GM18505 (cell line): ENCODE results near the gene TMEM185B.
A peak's percentile ranks its signal among the peaks of the same experiment; 100 is the strongest.

Source experiments
- ATAC-seq: cut with Tn5 transposase; IDR thresholded peaks from one replicate; pipeline ENCODE4 v1.9.1; 2021; ENCODE audit not compliant: unreplicated experiment
- POLR2A ChIP-seq: IDR thresholded peaks from 4 replicates; pipeline ENCODE4 v1.6.1; 2011; ENCODE audit warnings: borderline replicate concordance; ENCODE audit not compliant: insufficient read depth, insufficient read length; ENCODE audit errors: extremely low read depth

The TMEM185B gene

GRCh38 chr2:120231564-120231973 is 8.4 kb upstream of the TMEM185B start:
- ATAC-seq: peak; percentile 18
- peak; percentile 26 for TF ChIP-seq POLR2A

DNA sequence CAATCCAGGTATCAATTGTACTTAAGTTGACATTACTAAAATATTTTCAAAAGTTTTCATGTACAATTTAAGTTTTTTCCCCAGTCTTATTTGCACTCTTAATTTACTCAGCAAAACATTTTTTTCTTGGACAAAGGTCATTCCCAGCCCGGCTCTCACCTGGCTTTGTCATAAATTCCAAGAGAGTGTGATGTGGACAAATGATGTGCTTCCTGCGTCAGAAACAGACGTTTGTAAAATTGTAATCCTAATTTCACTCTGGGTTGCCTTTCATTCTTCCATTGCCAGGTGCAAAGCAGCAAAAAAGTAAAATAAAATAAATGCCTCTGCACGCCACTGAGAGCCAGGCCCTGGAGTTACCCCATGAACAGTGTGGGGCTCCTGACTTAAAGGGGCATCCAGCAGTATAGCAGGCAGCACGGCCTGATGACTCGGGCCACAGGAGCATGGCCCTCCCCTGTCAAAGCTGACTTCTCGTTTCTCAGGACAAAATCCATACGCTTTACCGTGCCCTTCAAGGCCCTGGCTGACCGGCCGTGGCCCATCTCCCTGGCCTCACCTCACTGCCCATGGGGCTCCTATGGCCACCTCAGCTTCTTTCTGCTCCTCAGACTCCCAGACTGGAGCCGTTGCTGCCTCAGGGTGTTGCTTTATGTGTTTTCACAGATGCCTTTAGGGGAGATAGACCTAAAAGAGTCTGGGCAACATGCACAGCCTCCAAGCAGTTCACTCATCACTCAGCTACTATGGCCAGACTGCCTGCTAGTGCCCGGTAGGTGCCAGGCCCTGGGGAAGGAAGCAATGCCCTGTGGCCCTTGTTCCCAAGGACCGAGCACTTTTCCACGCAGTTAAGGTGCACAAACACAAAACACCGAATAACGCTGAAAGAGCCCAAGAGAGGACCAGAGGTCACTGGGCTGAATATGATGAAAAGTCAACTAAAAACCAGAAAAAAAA is 7.6 kb upstream of the TMEM185B start:
- TF ChIP-seq POLR2A: no peak
- no peak for ATAC-seq

DNA sequence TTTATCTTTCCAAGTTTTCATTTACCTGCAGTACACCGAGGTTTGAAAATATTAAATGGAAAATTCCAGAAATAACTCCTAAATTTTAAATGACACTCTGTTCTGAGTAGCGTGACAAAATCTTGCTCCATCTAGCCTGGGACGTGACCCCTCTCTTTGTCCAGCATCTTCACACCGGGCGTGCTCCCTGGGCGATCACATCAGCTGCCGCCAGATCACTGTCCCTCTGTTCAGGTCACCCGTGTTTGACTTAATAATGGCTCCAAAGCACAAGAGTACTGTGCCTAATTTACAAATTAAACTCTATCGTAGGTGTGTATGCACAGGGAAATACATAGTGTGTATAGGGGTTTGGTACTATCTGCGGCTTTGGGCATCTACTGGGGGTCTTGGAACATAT is 6.1 kb upstream of the TMEM185B start:
- ATAC-seq: no peak
- no peak for TF ChIP-seq POLR2A

- ATAC-seq: no peak
- no peak for TF ChIP-seq POLR2A
These were observed 5.3 kb upstream of the TMEM185B start for GRCh38 chr2:120228503-120228902.

DNA sequence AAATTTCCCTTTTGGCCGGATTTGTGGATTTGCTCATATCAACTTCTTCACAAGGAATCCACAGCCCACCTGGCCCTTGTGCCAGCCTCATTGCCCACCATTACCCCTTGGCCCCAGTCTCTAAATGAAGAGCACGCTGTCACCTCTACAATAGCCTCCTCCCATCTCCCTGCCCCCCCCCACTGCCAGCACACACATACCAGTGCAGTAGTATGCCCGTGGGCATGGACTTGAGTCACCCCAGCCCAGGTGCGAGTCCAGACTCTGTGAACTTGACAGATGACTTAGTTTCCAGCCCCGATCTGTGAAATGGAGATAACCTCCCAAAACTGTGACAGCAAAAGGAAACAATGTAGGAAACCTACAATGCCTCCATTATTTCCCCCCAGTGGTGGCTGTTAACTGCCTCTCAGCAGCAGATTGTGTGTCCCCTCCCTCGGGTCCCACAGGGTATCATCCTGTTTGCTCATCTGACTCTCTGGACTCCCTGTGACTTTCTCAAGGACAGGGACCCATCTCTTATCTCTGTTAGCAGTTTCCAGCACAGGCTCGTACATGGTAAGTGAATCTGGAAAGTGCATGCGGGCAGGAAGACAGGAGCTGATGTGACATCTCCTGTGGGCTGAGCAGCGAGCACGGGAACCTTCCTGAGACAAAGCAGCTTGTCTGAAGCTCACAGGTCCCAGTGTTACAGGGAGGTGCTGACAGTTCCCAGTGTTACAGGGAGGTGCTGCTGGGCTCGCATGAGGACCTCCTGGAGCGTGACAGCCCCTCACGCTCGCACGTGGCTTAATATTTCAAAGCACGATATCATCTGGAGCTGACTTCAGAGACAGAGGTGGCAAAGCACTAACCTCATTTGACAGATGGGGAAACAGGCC is 4.2 kb upstream of the TMEM185B start:
- TF ChIP-seq POLR2A: peak; percentile 38
- ATAC-seq: no peak

DNA sequence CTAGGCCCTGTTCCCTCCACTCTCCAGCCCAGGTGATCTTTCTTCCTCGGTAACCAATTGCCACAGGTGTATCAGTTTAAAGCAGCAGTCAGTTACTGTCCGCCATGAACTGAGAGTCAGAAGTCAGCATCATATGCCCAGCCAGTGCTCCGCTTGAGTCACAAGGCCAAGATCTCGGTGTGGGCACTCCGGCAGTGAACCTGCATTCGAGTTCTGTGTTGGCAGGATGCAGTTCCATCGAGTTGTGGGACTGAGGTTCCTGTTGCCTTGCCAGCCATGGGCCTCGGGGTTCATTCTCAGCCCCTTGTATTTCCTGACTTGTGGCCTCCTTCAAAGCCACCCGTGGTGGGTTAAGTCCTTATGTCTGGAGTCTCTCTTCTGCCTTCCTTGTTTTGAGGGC is 3.1 kb upstream of the TMEM185B start:
- no peak for ATAC-seq
- no peak for TF ChIP-seq POLR2A

DNA sequence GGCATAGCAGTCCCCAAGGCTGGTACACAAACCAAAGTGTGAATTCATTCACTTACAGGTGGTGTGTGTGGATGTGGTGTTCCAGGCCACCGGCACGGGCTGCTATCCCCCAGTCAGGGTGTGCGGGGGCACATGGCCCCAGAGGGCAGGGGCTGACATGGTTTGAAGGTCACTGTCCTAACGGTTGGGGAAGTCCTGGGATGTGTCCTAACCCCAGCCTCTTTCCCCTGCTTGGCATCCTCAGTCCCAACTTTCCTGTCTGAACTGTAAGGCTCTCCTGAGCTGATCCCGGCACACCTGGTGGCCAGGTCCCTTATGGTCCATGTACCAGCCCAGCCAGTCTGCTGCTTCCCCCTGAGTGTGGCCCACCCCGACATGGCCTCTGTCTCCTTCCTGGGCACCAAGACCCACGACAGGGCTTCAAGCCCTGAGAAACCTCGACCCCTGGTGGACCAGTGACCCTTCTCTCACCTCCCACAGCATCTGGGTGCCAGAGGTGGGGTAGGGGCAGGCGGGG is 2.4 kb upstream of the TMEM185B start:
- no peak for TF ChIP-seq POLR2A
- ATAC-seq: no peak

DNA sequence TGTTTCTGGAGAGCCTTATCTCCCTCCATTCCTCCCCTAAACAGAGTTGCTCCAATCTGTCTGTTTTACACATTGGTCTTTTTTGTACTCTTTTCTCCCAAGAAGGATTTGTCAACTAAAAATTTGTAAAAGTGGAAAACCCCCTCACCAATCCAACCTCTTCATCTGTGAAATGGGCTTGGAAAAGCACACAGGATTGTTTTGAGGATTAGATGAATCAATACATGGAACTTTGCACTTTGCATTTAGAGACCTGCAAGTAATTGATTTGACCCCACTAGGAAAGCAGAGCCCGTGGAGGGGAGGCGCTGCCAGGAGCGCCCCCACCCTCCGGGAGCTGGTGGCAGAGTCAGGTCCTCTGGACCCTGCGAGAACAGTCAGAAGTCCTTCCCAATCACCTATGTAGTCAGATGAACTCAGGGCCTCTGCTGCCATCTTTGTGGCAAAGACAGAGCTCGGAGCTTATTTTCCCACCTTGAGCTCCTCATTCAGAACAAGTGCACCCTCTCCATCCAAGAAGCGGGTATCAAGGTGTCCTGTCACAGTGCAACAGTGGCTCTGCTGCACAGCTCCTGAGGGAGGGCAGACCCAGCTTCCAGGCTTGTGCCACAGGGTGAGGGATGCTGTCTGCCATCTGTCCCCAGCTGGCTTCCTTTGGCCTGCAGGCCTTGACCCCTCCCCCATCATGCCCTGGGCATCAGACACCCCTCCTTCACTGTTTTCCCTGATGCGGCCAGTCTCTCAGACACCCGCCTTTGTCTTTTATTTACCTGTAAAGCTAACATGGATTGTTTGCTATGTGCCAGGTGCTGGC is 1.7 kb upstream of the TMEM185B start:
- no peak for TF ChIP-seq POLR2A
- ATAC-seq: no peak

- TF ChIP-seq POLR2A: no peak
- ATAC-seq: no peak
These were observed 1.1 kb upstream of the TMEM185B start for GRCh38 chr2:120224256-120224655.

- TF ChIP-seq POLR2A: no peak
- ATAC-seq: peak; percentile 2
These were observed 790 bp downstream of the TMEM185B start for GRCh38 chr2:120222186-120223033.

DNA sequence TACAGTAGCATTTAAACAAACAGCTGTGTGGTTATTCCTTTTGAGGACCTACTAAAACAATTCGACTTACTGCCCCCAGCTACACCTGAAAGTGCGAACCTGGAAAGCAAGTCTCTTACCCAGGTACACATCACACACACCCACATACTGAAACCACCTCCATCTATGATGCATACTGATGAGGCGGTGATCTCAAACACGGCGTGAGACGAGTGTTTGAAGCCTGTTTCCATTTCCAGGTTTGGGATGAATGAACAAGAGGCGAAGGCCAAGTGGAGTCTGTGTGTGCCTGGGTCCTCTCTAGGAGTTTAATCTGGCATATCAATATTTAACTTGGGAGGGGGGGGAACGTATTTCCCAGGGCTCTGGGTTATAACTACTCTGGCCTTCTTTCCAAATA is 1.6 kb downstream of the TMEM185B start:
- TF ChIP-seq POLR2A: no peak
- ATAC-seq: no peak

DNA sequence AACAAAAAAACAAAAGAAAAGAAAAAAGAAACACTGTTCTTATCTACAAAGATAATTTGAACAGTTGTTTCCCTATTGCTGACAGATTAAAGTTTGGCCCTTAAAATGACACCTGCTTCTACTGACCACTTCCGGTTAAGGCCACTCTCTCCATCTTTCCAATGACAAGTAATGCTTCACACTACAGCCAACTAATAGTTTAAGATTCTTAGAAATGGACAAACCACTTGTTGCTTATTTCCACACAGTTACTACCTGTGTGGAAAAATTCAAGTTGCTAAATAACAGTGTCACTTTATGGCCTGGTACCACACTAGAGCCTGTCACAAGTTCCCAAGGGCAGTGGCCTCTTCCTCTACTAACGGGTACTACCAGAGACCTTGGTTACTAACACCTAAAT is 2.4 kb downstream of the TMEM185B start:
- TF ChIP-seq POLR2A: no peak
- ATAC-seq: no peak
